ENCODE measurements around the gene DNAH14.
"Not testable (repeated sequence)": the region's sequence is repeated elsewhere in the genome, so short reads cannot be mapped to it uniquely, and the experiment has no call there.

DNAH14 gene

DNA sequence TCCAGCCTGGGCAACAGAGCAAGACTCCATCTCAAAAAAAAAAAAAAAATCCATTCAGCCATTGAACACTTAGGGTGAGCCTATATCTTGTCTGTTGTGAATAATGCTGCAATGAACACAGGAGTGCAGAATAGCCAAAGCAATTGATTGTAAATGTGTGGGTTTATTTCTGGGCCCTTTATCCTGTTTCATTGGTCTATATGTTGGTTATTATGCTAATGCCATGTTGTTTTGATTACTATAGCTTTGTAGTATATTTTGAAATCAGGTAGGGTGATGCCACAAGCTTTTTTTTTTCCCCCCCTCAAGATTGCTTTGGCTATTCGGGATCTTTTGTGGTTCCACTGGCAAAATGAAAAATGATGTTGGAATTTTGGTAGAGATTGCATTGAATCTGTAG is 330.8 kb downstream of the DNAH14 start:
- no peak for DNase-seq

DNA sequence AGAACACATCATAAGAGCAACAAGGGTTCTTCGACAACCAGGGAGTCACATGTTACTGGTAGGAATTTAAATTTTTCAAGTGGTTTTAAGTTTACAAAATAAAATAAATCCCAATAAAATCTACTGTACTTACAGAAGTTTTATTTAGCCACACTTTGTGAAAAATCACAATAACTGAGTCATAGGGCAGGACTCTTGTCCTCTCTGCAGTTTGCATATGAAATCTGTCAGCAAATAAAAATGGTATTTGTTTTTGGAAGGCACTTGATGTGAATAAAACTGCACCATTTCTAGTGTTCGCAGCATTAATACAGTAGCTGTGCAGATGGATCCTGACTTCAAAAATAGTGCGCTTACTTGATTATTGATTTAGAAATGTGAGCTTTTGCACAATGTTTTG is 348.0 kb downstream of the DNAH14 start:
- DNase-seq = no peak

DNA sequence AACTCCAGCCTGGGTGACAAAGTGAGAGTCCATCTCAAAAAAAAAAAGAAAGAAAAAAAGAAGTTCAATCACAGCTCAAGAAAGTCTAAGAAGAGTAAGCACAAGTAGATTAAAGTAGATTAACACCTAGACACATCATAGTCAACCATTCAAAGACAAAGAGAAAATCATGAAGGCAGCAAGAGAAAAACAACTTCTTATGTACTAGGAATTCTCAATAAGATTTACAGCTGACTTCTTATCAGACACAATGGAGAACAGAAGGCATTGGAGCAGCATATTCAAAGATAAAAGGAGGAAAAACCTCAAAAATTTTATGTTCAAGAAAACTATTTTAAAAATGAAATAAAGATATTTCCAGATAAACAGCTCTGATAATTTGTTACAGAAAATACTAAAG is 351.1 kb downstream of the DNAH14 start:
- no peak for DNase-seq

- no peak for DNase-seq
Measured at GRCh38 chr1:225290244-225290643, 360.8 kb downstream of the DNAH14 start.

DNA sequence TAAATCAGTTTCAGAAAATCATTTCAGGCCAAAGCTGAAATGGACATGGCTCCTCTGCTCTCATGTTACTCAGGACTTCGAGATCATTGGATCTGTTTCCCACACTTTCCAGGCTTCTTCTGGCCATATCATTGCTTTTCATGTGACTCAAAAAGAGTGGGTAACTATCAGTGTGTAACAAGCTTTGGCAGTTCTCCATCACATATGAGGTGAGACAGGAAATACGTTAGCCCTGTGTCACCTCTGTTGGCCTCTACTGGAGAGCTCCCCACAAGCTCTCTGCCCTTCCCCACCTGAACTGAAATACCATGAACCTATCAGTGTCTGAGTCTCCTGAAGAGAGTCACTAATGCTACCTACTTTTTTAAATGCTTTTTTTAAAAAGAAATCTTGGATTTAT is 370.1 kb downstream of the DNAH14 start:
- no peak for DNase-seq

DNA sequence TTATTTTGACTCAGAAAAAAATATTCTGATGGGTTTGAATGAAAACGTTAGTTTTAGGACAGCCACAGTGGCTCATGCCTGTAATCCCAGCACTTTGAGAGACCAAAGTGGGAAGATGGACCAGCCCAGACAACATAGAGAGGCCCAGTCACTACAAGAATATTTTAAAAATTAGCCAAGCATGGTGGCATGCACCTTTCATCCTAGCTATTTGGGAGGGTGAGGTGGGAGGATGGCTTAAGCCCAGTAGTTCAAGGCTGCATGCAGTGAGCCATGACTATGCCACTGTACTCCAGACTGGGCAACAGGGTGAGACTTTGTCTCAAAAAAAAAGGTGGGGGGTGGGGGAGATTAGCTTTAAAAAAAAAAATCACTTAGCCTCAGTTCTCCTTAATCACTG is 370.9 kb downstream of the DNAH14 start:
- DNase-seq = no peak

GRCh38 chr1:225304996-225305395 is 375.5 kb downstream of the DNAH14 start:
- no peak for DNase-seq

DNA sequence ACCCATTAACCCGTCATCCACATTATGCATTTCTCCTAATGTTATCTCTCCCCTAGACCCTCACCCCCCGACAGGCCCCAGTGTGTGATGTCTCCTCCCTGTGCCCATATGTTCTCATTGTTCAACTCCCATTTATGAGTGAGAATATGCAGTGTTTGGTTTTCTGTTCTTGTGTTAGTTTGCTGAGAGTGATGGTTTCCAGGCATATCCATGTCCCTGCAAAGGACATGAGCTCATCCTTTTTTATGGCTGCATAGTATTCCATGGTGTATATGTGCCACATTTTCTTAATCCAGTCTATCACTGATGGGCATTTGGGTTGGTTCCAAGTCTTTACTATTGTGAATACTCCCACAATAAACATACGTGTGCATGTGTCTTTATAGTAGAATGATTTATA is 381.1 kb downstream of the DNAH14 start:
- DNase-seq = not testable (repeated sequence)

GRCh38 chr1:225318706-225319575 is 389.5 kb downstream of the DNAH14 start:
- no peak for DNase-seq

DNA sequence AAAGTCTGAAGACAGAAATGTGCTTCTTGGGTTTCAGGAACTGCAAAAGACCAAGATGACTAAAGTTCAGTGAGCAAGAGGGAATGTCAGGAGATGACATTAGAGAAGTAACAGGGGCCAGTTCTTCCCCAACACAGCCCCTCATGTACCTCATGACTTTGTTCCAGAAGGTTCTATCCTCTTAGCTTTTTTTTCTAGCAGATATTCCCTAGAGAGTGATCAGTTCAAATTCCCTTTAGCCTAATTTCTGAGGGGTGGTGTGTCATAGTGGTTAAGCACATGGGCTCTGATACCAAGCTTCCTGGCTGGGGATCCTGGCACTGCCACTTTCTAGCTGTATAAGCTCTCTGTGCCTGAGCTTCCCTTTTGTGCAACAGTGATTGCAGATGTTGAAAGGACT is 390.4 kb downstream of the DNAH14 start:
- DNase-seq = no peak

DNA sequence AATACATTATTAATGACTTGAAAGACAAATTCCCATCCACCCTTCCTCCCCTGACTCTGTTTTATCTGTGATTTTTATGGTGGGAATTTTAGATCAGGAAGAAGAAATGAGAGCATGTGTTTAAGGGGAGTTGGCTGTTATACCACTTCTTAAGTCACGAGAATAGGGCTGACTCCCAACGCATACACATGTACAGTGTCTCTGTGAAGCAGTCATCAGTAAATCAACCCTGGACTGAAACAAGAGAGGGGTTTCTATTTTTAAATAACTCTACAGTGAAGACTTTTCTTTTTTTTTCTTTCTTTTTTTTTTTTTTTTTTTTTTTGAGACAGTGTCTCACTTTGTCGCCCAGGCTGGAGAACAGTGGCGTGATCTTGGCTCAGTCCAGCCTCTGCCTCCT is 392.3 kb downstream of the DNAH14 start:
- DNase-seq = no peak

DNA sequence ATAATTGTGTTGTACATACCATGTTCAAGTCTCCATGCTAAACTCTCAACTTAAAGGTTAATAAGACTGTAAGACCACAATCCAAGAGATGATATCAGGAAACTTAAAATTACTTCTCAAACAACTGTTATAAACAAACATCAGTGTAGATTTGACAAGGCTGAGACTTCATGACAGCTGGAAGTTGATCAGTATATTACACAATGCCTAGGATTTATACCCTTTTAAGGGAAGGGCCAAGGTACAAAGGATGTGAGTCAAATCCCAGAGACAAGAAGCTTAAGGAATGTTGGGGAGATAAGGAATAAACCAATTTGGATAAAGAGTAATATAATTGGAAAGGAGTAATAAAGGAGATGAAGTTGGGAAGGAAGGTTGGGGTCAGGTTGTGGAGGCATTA is 399.6 kb downstream of the DNAH14 start:
- no peak for DNase-seq

DNA sequence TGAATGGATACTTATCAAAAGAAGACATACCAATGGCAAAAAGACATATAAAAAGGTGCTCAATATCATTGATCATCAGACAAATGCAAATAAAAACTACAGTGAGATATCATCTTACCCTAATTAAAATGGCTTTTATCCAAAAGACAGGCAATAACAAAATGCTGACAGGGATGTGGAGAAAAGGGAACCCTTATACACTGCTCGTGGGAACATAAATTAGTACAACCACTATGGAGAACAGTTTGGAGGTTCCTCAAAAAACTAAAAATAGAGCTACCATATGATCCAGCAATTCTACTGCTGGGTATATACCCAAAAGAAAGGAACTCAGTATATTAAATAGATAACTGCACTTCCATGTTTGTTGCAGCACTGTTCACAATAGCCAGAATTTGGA is 400.5 kb downstream of the DNAH14 start:
- DNase-seq = not testable (repeated sequence)

DNA sequence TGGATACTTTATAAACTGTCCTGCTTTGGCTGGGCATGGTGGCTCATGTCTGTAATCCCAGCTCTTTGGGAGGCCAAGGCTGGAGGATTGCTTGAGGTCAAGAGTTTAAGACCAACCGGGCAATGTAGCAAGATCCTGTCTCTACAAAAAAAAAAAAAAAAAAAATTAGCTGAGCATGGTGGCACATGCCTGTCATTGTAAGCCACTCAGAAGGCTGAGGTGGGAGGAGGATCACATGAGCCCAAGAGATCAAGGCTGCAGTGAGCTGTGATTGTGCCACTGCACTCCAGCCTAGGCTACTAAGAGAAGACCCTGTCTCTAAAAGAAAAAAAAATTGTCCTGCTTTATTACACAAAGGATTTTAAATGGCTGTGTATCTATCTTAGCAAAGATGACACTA is 403.2 kb downstream of the DNAH14 start:
- no peak for DNase-seq

DNA sequence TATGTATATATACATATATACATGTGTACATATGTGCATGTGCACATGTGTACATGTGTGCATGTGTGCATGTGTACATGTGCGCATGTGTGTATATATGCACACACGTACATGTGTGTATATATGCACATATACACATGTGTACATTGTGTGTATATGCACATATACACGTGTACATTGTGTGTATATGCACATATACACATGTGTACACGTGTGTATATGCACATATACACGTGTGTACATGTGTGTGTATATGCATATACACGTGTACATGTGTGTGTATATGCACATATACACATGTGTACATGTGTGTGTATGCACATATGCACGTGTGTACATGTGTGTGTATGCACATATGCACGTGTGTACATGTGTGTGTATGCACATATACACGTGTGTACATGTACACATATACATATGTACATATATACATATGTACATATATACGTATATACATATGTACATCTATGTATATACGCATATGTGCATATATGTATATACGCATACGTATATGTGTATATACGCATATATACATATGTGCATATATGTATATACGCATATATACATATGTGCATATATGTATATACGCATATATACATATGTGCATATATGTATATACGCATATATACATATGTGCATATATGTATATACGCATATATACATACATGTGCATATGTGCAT is 405.8 kb downstream of the DNAH14 start:
- not testable (repeated sequence) for DNase-seq

DNA sequence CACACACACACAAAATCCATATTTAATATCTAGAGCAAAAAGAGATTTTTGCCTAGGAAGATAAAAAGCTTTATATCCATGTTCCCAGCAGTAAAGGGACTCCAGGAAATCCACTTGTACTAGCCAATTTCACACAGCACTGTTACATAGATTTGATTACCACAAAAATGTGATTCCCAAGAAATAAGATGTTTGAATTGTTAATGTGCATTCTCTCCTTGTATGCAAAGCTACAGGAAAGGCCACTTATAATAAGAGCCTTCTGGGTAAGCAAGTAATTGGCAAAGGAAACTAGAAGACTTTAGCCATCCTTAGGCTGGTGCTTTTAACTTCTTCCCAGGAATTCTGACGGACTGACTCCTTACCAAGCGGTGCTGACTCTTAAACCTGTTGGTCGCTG is 409.1 kb downstream of the DNAH14 start:
- DNase-seq = no peak

- DNase-seq = no peak
Measured at GRCh38 chr1:225341642-225342041, 412.2 kb downstream of the DNAH14 start.

DNA sequence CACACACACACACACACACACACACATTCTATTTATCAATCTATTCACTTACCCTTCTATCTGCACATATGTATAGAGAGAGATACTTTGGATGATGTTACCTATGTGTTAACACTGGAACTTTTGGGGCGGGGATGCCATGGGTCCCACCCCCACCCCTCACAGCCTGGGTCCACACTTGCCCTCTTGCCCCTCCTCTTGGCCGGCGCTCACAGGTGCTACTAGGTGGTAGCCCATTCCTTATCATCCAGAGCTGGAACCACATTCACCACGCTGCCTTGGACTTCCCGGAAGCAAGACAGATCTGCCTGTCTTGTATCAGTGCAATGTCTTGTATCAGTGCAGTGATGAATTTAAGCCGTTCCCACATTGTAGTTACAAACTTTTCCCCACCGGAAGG is 413.2 kb downstream of the DNAH14 start:
- no peak for DNase-seq

GRCh38 chr1:225343618-225344017 is 414.1 kb downstream of the DNAH14 start:
- DNase-seq = no peak

DNA sequence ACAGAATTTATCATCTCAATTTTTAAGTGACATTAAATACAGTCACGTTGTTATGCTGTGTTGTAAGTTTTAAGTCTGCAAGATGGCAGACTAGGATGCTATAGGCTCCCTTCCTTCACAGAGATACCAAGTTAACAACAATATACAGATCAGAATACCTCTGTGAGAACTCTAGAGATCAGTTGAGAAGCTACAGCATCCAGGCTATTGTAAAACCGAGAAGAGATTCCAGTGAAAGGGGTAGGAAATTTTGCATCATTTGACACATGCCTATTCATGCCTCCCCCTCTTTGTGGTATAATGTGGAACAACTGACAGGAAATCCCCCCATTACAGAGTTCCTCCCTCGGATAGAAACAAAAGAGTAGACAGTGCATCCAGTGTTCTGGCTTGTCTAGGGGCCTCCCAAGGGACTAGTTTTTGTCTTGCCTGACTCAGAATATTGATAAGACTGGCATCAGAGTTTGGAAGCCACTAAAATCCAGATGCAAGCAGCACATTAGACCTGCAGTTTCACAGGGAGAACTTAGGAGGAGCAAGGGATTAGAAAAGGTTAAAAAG is 417.7 kb downstream of the DNAH14 start:
- DNase-seq = no peak

- no peak for DNase-seq
Measured at GRCh38 chr1:225348400-225348799, 418.9 kb downstream of the DNAH14 start.

DNA sequence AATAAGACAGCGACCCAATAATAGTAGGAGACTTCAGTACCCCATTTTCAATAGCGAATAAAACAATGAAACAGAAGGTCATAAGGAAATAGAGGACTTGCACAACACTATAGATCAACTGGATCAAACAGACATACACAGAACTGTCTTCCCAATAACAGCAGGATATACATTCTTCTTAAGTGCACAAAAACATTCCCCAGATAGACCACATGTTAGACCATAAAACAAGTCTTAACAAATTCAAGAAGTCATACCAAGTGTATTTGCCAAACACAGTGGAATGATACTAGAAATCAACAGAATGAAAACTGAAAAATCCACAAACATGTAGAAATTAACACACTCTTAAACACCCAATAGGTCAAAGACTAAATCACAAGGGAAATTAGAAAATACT is 420.4 kb downstream of the DNAH14 start:
- DNase-seq = no peak

DNA sequence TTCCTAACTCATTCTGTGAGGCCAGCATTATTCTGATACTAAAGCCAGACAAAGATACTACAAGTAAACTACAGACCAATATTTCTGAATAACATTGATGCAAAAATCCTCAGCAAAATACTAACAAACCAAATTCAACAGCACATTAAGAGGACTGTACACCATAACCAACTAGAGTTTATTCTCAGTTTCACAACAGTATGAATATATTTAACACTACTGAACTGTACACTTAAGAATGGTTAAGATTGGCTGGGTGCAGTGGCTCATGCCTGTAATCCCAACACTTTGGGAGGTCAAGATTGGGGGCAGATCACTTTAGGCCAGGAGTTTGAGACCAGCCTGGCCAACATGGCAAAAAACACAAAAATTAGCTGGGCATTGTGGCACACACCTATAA is 421.4 kb downstream of the DNAH14 start:
- no peak for DNase-seq

DNA sequence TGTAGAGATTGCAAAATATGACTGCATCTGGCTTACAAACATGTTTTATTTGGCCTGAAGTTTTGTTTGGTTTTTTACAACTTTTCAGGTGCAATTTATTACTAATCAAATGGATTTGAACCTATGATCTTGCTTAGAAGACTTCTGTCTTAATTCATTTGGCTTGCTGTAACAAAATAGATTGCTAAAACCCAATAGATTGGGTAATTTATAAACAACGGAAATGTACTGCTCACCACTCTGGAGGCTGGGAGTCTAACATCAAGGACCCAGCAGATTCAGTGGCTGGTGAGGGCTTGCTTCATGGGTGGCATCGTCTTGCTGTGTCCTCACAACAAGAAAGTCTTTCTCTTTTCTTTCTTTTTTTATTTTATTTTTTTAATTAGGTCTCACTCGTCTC is 425.4 kb downstream of the DNAH14 start:
- DNase-seq = no peak
